Natural killer cell (primary cell): ENCODE results near the gene RTCA. TPM values are rescaled to one million over a fixed set of nuclear protein-coding genes. Genes with fewer than 3 reads are reported as not detected.

Source experiments
- ATAC-seq, 3 donors: fragments of 150-1000 bp in 2 of 3; fragments of 200-7000 bp in 1 of 3; cut with Tn5 transposase; 1 replicate in 1 of 3; 2 replicates in 2 of 3; pipeline ENCODE4 v1.10.0; 2021; ENCODE audit warnings: mild to moderate bottlenecking in 2 of 3, moderate library complexity in 2 of 3
- DNase-seq, 2 donors: peaks; one replicate each; pipeline versions ENCODE4 v3.0.0 to v3.0.0-alpha.2; 2013 to 2021; ENCODE audit warnings: mixed read lengths in 1 of 2
- H3K27ac ChIP-seq: one replicate; pipeline ENCODE4 v1.5.1; 2013; ENCODE audit warnings: mild to moderate bottlenecking, low read length
- H3K27me3 ChIP-seq: one replicate; pipeline ENCODE4 v1.6.1; 2013; ENCODE audit warnings: low read length; ENCODE audit not compliant: control insufficient read depth, insufficient read depth
- H3K36me3 ChIP-seq: one replicate; pipeline ENCODE4 v1.6.1; 2013; ENCODE audit warnings: low read length; ENCODE audit not compliant: control insufficient read depth, insufficient read depth
- H3K4me1 ChIP-seq: one replicate; pipeline ENCODE4 v1.6.1; 2013; ENCODE audit warnings: low read length; ENCODE audit not compliant: control insufficient read depth, insufficient read depth
- H3K4me3 ChIP-seq: one replicate; pipeline ENCODE4 v1.5.1; 2013; ENCODE audit warnings: low read length
- H3K9me3 ChIP-seq: one replicate; pipeline ENCODE4 v1.6.1; 2013; ENCODE audit warnings: low read length; ENCODE audit not compliant: control insufficient read depth, insufficient read depth
- H3K27ac Mint-ChIP-seq, 2 donors: one replicate each; pipeline ENCODE4 v1.8.0; 2022; ENCODE audit warnings: mild to moderate bottlenecking in 2 of 2, mixed read lengths in 2 of 2, moderate library complexity in 1 of 2
- H3K27me3 Mint-ChIP-seq, 2 donors: one replicate each; pipeline ENCODE4 v1.8.0; 2022; ENCODE audit warnings: low read depth in 2 of 2, mixed read lengths in 2 of 2
- H3K36me3 Mint-ChIP-seq: one replicate; pipeline ENCODE4 v1.8.0; 2022; ENCODE audit warnings: mixed read lengths
- H3K4me1 Mint-ChIP-seq, 2 donors: one replicate each; pipeline ENCODE4 v1.8.0; 2022; ENCODE audit warnings: mixed read lengths in 2 of 2
- H3K4me3 Mint-ChIP-seq: one replicate; pipeline ENCODE4 v1.8.0; 2022; ENCODE audit warnings: mild to moderate bottlenecking, moderate library complexity, mixed read lengths
- H3K9me3 Mint-ChIP-seq, 2 donors: one replicate each; pipeline ENCODE4 v1.8.0; 2022; ENCODE audit warnings: mixed read lengths in 2 of 2
- WGBS: methylation state at CpG from one replicate; pipeline ENCODE4 v1.1.7; 2013; ENCODE audit warnings: missing lambda C conversion rate; ENCODE audit not compliant: insufficient coverage; 5-methylcytosine and 5-hydroxymethylcytosine counted together
- intact Hi-C: fragments of 100-400 bp; cut with micrococcal nuclease; formaldehyde crosslinking; loops from one replicate; pipeline ENCODE4 v1.14.2; 2022
- total RNA-seq, 4 donors: library from RNA; stranded (reverse); fragments of 120-200 nt in 1 of 4; gene quantifications; one replicate each; pipeline versions ENCODE4 v1.2.3 to v1.2.4, GENCODE V29; 2013 to 2022
- TF ChIP-seq, protein P1 (sequence below): fragments of 200-600 bp; IDR thresholded peaks from one replicate; pipeline ENCODE4 v1.8.0; 2022; ENCODE audit warnings: antibody characterized with exemption

The RTCA gene
- total RNA-seq, 3 donors from 2014 or later (not counting 1 experiment from before 2014, with no cell fraction given) = 49.3 to 60.8 (median 52.3) TPM

DNA sequence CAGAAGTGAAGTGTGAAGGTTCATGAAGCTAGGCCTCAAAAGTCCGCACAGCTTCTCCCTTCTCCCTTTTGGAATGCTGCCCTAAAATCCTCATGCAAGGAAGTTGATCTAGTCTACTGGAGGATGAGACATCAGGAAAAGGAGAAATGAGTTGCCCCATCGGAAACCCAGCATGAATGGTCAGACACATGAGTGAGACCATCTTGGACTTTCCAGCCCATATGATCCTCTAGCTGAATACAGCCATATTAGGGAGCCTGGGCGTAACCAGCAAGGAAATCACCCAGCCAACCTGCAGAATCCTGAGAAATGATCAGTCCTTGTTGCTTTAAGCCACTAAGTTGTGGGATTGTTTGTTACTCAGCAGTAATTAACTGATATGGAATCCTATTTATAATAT is 28.9 kb upstream of the RTCA start:
- ATAC-seq = no peak
- Mint-ChIP-seq H3K4me3 (no peak overlapping the region), H3K27ac (no peak overlapping the region), H3K9me3 (no peaks in the 10 kb centered on the region), H3K36me3 (peaks cover 13% of the 10 kb centered on the region), H3K27me3 (no peaks in the 10 kb centered on the region), H3K4me1 (peaks cover 4 to 5% of the 10 kb centered on the region in 2 donors)
- intact Hi-C loops = no loop called here
- Histone ChIP-seq H3K27ac (no peak overlapping the region), H3K4me3 (no peak overlapping the region), H3K4me1 (no peaks in the 10 kb centered on the region), H3K36me3 (peaks cover 23% of the 10 kb centered on the region), H3K9me3 (no peaks in the 10 kb centered on the region), H3K27me3 (no peaks in the 10 kb centered on the region)
- DNase-seq = no peak
- TF ChIP-seq, protein P1, sequence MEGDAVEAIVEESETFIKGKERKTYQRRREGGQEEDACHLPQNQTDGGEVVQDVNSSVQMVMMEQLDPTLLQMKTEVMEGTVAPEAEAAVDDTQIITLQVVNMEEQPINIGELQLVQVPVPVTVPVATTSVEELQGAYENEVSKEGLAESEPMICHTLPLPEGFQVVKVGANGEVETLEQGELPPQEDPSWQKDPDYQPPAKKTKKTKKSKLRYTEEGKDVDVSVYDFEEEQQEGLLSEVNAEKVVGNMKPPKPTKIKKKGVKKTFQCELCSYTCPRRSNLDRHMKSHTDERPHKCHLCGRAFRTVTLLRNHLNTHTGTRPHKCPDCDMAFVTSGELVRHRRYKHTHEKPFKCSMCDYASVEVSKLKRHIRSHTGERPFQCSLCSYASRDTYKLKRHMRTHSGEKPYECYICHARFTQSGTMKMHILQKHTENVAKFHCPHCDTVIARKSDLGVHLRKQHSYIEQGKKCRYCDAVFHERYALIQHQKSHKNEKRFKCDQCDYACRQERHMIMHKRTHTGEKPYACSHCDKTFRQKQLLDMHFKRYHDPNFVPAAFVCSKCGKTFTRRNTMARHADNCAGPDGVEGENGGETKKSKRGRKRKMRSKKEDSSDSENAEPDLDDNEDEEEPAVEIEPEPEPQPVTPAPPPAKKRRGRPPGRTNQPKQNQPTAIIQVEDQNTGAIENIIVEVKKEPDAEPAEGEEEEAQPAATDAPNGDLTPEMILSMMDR = no peak
- WGBS = 100% methylated on average over 3 of the region's 3 CpGs

- Histone ChIP-seq H3K4me3 (no peak overlapping the region), H3K36me3 (peaks cover 15% of the 10 kb centered on the region), H3K9me3 (no peaks in the 10 kb centered on the region), H3K27ac (no peak overlapping the region), H3K27me3 (no peaks in the 10 kb centered on the region), H3K4me1 (no peaks in the 10 kb centered on the region)
- H3K4me1 Mint-ChIP-seq = peaks cover 12 to 13% of the 10 kb centered on the region in 2 donors
- no peaks in the 10 kb centered on the region for H3K27me3 Mint-ChIP-seq
- no peak for DNase-seq
- no peaks in the 10 kb centered on the region for H3K9me3 Mint-ChIP-seq
- TF ChIP-seq, protein P1 = no peak
- H3K36me3 Mint-ChIP-seq = peaks cover 13% of the 10 kb centered on the region
- H3K4me3 Mint-ChIP-seq = no peak overlapping the region
- no peak overlapping the region for H3K27ac Mint-ChIP-seq
- no peak for ATAC-seq
- intact Hi-C loops = no loop called here
These were observed 26.1 kb upstream of the RTCA start for GRCh38 chr1:100239961-100240360.

GRCh38 chr1:100240631-100241030 is 25.4 kb upstream of the RTCA start:
- Mint-ChIP-seq H3K27me3 (no peaks in the 10 kb centered on the region), H3K4me1 (peaks cover 12 to 13% of the 10 kb centered on the region in 2 donors), H3K4me3 (no peak overlapping the region), H3K27ac (no peak overlapping the region), H3K9me3 (no peaks in the 10 kb centered on the region), H3K36me3 (peaks cover 13% of the 10 kb centered on the region)
- Histone ChIP-seq H3K27me3 (no peaks in the 10 kb centered on the region), H3K4me1 (no peaks in the 10 kb centered on the region), H3K4me3 (no peak overlapping the region), H3K36me3 (peaks cover 8% of the 10 kb centered on the region), H3K27ac (no peak overlapping the region), H3K9me3 (no peaks in the 10 kb centered on the region)
- ATAC-seq (no peak), DNase-seq (no peak)
- intact Hi-C loops = no loop called here
- TF ChIP-seq, protein P1 = no peak
- no CpG with 5 or more reads among the region's 4 CpGs for WGBS

- Histone ChIP-seq H3K27ac (no peak overlapping the region), H3K27me3 (no peaks in the 10 kb centered on the region), H3K36me3 (no peaks in the 10 kb centered on the region), H3K4me3 (no peak overlapping the region), H3K9me3 (no peaks in the 10 kb centered on the region), H3K4me1 (peaks cover 7% of the 10 kb centered on the region)
- H3K27ac Mint-ChIP-seq = peak overlapping the region in 1 of 2 donors; percentile 50
- H3K27me3 Mint-ChIP-seq = no peaks in the 10 kb centered on the region
- no peaks in the 10 kb centered on the region for H3K9me3 Mint-ChIP-seq
- no peaks in the 10 kb centered on the region for H3K36me3 Mint-ChIP-seq
- H3K4me1 Mint-ChIP-seq = peaks cover 8 to 18% of the 10 kb centered on the region in 2 donors
- ATAC-seq = no peak
- TF ChIP-seq, protein P1 = no peak
- intact Hi-C loops = loop anchor here (5.0 kb wide), 2 partner anchors 106 to 209 kb away; partner anchors contain the start of gene CDC14A
- no peak overlapping the region for H3K4me3 Mint-ChIP-seq
- no peak for DNase-seq
- WGBS = 93% methylated on average over 4 of the region's 4 CpGs
These were observed 19.3 kb upstream of the RTCA start for GRCh38 chr1:100246738-100247137.
